Brain pericyte (primary cell): ENCODE results near the gene ATXN7L1.
A peak's percentile ranks its signal among the peaks of the same experiment; 100 is the strongest.
"Not testable (repeated sequence)": the region's sequence is repeated elsewhere in the genome, so short reads cannot be mapped to it uniquely, and the experiment has no call there.

Source experiments
- DNase-seq: peaks from one replicate; pipeline ENCODE4 v3.0.0-alpha.2; 2012; ENCODE audit warnings: low read depth, low spot score

The ATXN7L1 gene

DNA sequence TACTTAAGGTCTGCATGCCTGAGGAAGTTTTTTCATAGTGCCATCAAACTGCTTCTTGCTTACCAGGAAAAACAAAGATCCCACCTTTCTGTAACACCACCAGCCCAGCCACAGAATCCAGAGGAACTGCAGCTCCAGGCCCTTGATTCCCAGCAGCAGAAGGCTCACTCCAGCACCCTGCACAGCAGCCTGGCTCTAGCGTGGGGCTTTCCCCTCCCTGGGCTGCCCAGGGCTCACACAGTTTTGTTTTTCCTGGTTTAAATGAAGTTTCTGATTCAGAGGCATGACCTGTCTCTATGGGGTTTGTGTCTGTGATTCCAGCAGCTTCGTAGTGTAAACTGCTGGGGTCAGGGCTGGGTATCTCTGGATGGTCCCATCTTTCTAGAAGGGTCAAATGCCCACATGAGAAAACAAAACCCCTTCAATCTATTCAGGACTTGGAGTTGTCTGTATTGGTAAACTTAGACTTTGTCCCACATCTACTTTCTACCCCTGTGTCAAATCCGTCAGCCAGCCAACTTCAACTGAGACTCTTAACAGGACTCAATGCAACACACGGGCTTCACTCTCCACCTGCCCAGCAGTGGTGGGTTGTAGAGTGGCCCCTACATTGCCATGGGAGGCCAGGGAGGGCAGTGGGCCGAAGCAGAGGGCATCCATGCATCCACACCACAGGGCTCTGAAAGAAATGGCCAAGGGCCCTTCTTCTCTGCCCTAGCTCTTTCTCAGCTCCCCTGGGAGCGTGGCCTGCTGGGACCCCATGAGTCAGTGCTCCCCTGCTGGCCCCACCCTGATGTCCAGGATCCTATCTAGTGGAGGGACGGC, 73.6 kb downstream of the ATXN7L1 start:
- DNase-seq = no peak

DNA sequence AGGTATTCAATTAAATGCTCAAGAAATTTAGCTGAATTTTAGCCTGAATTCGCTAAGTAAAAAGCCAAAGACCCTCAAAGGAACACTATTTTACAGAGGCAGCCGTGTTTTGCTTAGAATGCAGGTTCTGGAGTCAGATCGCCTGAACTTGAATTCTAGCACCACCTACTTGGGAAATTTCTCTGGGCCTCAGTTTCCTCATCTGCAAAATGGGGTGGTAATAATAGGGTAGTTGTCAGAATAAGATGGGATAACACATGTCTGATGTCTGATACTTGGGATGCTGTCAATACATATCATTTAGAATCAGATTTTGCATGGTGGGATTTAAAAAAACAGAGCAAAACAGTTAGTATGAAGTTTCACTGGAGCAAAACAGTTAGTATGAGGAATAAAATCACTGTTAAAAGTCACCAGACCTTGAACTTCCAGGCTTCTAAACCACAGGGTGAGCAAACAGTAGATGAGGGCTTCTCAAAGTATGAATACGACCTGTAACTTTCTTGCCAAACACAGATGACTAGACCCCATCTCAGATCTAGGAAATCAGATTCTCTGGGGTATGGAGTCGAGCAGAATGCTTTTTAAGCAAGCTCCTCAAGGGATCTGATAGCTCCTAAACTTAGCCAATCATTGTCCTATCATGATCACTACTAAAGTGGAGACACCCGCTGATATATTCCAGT, 75.4 kb downstream of the ATXN7L1 start:
- DNase-seq = no peak

- no peak for DNase-seq
These were observed 76.0 kb downstream of the ATXN7L1 start for GRCh38 chr7:105800442-105800841.

DNA sequence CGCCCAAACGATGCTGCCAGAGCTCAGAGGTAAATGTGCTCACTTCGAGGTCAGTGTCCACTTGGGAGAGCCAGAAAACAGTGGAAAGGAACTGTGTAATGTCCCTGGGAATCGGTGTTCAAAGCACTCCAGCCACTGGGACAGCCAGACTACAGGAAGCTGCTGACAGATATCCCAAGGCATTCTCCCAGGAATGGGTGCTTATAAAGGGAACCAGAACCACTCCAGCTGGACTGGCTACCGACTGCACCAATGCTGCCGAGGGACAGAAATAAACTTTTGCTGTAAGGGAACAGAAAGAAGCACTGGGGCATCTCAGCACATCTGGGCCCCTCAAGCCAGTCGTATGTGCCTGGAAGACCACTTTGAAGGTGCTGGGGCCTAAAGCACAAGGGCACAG, 76.7 kb downstream of the ATXN7L1 start:
- no peak for DNase-seq

DNA sequence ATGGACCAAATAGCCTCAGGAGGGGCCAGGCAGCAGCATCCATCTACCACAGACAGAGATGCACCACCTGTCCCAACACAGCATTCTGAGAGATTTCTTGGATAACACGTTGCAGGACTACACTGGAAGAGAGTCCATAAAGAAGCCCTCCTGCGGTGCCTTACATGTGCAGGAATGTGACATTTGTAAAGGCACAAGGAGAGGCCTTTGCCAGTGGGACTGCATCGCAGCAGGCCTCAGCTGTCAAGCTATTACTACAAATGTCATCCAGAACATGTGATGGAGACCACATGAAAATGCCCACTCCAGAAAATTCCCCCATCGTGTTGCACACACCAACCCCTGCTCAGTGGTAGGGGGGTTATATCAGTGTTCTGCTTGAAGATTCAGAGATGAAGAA, 77.4 kb downstream of the ATXN7L1 start:
- DNase-seq = no peak

DNA sequence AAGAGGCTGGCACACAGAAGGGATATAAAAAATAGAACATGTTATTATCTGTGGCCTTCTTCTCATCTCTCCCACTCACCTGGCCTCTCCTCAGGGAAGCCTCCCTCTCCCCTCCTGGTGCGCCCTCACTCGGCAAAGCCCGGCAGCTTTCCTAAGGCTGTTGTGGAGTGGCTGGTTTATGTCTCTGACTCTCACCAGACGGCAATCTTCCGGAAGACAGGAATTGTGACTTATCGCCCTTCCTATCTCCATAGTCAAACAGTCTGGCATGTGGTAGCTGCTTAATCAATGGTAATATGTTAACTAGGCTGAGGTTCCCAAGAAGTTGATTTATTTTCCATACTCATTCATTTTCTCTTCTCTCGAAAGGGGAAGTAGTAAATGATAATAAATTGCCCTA, 78.7 kb downstream of the ATXN7L1 start:
- no peak for DNase-seq

GRCh38 chr7:105796365-105796764, 80.0 kb downstream of the ATXN7L1 start:
- DNase-seq = no peak

DNA sequence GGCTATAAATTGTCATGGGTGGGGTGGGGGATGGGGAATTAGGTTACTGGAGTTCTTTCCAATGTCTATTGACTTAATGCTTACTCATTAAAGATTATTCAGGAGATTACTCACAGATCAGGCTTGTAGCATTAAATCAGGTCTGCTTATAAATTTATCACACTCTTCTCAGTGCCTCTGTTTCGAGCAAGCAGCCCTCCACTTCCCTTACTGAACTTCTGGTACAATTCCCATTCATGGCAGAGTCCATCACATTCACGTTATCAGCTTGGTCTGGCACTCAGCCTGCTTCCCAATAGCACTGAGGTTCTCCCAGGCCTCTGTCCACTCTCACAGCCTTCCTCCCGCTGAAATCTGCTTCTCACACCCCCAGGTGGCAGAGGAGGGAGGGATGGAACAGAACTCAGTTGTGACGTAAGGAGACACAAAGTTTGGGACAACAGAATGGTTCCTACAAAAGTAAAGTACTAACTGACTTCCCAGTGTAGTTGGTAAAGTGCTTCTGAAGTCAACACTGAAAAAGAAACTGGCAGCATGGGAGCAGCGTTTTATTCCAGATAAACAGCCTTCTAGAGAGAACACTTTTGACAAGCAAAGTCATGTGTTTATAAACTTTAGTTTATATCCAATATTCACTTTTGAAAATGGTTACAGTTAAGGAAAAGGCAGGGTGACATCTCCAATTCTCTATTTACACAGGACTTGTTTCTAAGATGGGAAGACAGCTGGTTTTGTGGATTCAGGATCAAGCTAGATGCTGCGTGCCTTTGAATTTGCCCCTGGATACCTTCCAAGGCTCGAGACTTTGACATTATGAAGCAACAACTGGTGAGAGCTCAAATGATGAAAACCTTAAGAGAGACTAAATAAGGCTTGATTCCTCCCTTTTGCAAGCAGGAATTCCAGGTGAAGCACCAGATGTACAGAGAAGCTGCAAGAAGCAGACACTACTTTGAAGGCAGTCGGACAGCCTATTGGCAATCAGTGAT, 81.4 kb downstream of the ATXN7L1 start:
- no peak for DNase-seq

GRCh38 chr7:105792488-105793370, 83.7 kb downstream of the ATXN7L1 start:
- no peak for DNase-seq

DNA sequence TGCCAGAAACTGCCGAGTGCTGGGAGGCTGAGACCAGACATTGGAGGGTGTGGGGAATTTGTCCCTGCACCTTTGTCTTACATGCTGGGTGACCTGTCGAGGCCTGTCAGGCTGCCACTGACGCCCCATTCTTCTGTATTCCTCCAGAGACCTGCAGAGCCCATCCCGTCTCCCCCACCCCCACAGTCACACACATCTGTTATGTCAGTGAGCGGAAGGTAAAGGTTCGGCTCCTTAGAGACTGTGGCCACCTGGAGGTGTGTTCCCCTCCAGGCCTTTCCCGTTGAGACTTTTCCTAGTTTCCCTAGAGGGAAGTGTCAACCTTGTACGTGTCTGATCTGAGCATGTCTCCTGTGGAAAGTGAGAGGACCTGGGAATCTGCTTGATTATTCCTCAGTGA, 84.5 kb downstream of the ATXN7L1 start:
- no peak for DNase-seq

DNA sequence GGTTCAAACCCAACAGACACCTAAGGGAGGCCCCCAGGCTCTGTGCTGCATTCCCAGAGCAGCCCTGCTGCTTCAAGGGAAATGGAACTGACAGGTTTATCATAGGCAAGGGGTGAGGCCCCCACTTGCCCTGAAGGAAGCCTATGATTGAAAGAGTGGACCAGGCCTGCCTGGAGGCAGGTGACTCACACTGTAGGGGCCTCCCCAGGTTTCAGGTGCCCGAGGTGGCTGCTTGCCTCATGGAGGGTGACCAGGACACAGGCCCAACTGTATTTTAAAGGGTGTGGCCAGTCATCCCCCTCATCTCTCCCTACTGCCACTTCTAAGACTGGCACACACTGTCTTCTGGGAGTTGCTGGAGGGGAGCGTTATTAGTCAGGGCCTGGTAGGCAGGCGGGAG, 85.4 kb downstream of the ATXN7L1 start:
- no peak for DNase-seq

GRCh38 chr7:105790452-105790851, 85.9 kb downstream of the ATXN7L1 start:
- DNase-seq = not testable (repeated sequence)

DNA sequence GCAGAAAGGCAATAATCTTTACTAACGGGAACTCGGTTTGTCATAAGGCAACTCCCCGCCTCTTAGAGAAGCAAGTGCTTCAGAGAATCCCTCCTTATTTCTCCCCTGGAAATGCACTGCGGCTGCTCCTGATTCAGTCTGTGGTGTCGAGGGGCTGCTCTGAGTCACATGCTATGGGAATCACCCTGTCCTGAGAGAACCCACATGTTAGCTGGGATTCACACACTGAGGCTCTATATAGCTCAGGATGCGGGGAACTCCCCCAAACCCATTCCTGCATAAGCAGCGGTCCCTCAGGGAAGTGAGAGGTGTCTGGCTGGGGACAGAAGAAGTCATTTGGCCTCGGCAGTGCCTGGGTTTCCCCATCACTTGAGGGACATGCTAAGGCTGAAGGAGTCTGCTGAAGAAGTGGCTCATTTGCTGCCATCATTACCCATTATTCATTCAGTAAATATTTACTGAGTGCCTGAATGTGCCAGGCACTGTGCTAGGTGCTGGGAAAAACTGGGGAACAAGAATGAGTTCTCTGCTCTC, 87.5 kb downstream of the ATXN7L1 start:
- no peak for DNase-seq

DNA sequence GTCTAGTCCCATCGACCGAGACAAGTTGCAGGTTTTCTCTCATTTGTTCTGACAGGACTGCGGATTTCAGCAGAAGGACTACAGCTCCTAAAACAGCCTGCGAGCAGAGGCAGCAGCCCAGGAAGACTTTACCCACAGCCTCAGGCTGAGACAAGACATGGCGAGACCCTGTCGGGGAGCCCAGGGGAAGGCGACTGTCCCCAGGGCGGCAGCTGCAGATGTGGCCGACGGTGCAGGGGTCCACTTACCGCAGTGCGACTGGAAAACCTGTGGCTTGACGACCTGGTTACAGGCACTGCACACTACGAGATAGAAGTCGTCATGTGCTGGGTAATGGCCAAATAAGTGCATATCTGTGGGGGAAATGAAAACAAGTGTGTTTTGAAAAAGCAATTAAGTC, 88.0 kb downstream of the ATXN7L1 start:
- no peak for DNase-seq

- no peak for DNase-seq
These were observed 88.6 kb downstream of the ATXN7L1 start for GRCh38 chr7:105787793-105788192.

GRCh38 chr7:105786520-105787470, 89.6 kb downstream of the ATXN7L1 start:
- DNase-seq = no peak

- peak; percentile 80 for DNase-seq
These were observed 93.9 kb downstream of the ATXN7L1 start for GRCh38 chr7:105782391-105783042.

DNA sequence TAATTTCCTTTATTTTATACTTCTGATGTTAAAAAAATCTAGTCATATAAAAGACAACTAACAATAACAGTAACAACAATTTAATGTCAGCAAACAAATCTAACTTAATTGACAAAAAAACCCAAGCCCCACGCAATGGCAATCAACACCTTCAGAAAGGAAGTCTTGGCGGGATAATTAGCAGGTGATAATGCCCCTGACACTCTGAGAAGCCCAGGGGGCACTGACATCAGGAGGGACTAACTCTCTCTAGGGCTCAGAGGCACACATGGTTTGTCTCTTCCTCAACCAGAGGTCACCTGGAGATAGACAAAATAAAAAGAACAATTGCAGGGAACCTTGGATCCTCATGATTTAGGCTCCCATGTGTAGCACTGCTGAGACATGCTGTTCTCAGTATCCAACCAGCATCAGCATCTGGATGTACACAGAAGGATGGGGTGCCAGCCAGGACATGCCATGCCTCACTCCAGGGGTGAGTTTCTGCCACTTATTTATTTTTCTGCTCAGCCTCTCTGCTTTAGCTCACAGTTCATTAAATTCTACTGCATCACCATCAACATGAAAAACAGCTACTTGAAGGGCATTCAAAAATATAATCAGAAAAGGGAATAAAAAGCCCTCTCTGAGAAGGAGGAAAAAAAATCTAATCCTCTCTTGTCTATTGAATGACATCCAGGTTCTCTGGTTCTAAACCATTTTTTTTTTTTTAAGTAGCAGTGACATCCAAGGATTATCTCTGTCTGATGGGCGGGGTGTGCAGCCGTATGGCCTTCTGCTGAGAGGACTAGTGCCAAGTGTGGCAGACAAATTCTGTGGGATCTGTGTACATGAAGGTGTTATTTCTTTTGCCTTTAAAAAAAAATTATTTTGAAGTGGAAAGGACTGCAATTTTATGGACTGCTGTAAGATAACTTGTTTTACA, 96.3 kb downstream of the ATXN7L1 start:
- no peak for DNase-seq
